ENCODE results near the gene LOXHD1.

Gene LOXHD1

GRCh38 chr18:46581648-46582047 is 75.4 kb downstream of the LOXHD1 start:
- in situ Hi-C loops (cut with MboI; ENCODE audit: low sequenced_read_pairs): no loop called here

- in situ Hi-C loops (cut with MboI; ENCODE audit: low sequenced_read_pairs): no loop called here
Measured at GRCh38 chr18:46578987-46579386, 78.0 kb downstream of the LOXHD1 start.

- in situ Hi-C loops (cut with MboI; ENCODE audit: low sequenced_read_pairs): no loop called here
Measured at GRCh38 chr18:46577546-46577945, 79.5 kb downstream of the LOXHD1 start.

DNA sequence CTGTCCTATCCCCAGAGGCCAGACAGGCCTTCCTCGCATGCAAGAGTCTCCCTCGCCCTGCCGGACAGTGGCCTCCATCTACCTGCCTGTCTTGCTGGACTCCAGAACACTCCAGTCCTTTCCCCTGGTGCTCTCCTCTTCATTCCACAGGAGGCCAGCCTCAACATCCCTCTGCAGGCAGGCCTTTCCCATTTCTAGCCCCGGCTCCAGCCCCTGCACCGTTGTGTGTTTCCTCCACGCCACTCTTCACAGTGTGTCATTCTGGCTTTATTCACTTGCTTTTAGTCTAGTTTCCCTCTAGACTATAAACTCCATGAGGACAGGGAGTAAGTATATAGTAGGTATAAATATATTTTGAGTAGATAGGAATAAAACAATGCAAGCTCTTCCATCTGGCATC is 81.2 kb downstream of the LOXHD1 start:
- in situ Hi-C loops (cut with MboI; ENCODE audit: low sequenced_read_pairs): no loop called here

DNA sequence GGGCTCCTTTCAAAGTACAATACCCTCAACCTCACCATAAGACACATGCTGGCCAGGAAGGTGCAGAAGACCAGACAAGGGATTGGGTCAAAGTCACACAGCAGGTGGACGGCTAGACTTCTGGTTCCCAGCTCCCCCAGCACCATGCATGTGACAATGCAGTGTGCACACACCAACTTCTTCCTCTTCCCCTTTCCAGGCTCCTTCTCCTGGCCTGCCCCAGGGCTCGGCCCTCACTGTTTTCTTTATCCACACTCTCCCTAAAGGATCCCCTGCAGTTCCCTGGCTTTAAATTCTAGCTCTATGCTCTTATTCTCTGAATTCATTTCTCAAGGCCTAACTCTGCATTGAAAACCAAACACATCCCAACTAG is 82.3 kb downstream of the LOXHD1 start:
- in situ Hi-C loops (cut with MboI; ENCODE audit: low sequenced_read_pairs): no loop called here

DNA sequence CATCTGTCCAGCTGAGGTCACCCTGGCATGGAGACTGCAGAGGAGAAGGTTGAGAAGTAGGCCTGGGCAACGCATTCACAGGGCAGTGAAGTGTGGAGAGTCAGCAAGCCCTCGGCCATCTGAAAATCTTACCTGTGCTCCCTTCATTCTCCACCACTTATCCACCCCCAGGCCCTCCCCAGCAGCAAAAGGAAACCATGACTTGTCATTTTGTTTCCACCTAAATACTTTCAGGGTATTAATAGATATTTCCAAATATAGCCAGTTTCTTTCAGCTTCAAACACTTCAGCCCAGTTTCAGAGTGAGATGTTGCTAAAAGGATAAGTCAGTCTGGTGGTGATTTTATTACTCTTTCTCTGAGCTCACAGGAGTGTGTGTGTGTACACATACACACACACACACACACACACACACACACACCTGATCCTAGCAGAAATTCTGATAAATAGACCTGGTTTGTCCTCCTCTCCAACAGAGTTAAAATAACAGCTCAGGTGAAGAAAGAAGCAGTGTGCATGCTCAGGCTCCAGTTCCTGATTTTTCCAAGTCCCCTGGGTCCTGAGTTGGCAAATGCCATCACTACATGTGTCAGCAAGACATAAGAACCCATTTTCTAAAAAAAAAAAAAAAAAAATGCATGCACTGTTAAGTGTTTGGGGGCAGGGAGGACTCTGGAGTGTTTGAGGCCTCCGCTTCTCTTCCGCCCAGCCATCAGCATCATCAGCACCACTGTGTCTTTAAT is 82.8 kb downstream of the LOXHD1 start:
- in situ Hi-C loops (cut with MboI; ENCODE audit: low sequenced_read_pairs): no loop called here

GRCh38 chr18:46573156-46573555 is 83.9 kb downstream of the LOXHD1 start:
- in situ Hi-C loops (cut with MboI; ENCODE audit: low sequenced_read_pairs): no loop called here

GRCh38 chr18:46571756-46572155 is 85.3 kb downstream of the LOXHD1 start:
- in situ Hi-C loops (cut with MboI; ENCODE audit: low sequenced_read_pairs): no loop called here

- in situ Hi-C loops (cut with MboI; ENCODE audit: low sequenced_read_pairs): no loop called here
Measured at GRCh38 chr18:46570666-46571065, 86.4 kb downstream of the LOXHD1 start.

GRCh38 chr18:46570134-46570533 is 86.9 kb downstream of the LOXHD1 start:
- in situ Hi-C loops (cut with MboI; ENCODE audit: low sequenced_read_pairs): no loop called here

GRCh38 chr18:46569211-46569610 is 87.8 kb downstream of the LOXHD1 start:
- in situ Hi-C loops (cut with MboI; ENCODE audit: low sequenced_read_pairs): no loop called here

DNA sequence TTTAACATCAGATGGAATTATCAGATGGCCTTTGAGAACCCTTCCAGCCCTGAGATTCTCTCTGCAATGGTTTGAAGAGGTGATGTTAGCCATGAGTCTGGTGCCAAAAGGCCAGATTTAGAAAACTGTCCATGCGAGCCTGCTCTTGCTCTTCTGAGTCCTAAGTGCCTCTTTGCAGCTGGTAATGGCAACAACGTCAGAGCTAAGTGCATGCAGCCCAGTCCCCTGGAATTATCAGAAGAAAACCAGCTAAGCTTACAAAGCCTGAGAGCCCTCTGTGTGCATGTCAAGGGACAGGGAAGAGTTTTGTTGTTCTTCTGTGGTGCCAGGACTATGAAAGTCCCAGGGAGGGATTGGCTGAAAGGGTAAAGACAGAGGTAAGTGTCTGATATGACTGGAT is 89.8 kb downstream of the LOXHD1 start:
- in situ Hi-C loops (cut with MboI; ENCODE audit: low sequenced_read_pairs): no loop called here

DNA sequence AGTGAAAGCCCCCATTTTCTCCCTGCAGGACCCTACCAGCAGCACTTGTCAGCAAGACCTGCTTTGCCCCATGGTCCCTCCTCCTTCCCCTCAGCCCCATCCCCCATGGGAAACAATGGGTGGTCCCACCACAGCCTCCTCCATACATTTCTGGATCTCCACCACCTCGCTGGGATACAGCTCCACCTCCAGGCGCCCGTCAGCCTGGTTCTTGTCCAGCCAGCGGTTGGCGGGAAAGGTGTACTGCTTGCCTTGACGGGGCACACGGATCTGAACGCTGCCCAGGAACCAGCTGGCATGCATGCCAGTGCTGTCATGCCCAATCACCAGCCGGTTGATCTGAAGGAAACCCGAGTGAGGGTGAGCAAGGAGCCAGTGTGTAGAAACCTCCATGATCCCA is 90.9 kb downstream of the LOXHD1 start:
- in situ Hi-C loops (cut with MboI; ENCODE audit: low sequenced_read_pairs): no loop called here

DNA sequence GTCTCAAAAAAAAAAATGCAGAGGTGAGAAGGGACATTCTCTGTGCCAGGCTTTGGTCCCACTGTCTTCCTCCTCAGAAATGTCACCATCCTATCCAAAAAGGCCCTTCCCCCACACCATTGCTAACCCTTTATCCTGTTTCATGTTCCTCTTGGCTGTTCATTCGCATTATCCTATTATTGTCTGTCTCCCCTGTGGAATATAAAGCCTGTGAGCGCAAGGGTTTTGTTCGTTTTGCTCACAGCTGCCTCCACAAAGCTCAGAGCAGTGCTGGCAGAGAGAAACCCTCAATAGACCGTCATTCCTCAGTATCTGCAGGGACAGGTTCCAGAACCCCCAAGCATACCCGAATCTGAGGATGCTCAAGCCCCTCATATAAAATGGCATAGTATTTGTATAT is 91.8 kb downstream of the LOXHD1 start:
- in situ Hi-C loops (cut with MboI; ENCODE audit: low sequenced_read_pairs): no loop called here

DNA sequence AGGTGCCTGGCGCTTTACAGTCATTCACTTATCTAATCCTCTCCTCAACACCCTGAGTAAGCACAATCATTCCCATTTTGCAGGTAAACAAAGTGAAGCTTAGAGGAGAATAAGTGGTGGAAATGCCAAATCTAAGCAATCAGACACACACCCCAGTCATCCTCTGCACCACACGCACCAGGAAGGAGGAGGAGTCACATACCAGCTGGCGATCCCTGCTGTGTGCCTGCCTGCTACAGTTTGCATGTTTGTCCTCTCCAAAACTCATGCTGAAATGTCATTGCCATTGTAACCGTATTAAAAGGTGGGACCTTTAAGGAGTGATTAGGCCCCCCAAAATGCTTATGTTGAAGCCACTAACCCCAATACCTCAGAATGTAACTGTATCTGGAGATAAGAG is 93.7 kb downstream of the LOXHD1 start:
- in situ Hi-C loops (cut with MboI; ENCODE audit: low sequenced_read_pairs): no loop called here

GRCh38 chr18:46562674-46563192 is 94.3 kb downstream of the LOXHD1 start:
- in situ Hi-C loops (cut with MboI; ENCODE audit: low sequenced_read_pairs): no loop called here

DNA sequence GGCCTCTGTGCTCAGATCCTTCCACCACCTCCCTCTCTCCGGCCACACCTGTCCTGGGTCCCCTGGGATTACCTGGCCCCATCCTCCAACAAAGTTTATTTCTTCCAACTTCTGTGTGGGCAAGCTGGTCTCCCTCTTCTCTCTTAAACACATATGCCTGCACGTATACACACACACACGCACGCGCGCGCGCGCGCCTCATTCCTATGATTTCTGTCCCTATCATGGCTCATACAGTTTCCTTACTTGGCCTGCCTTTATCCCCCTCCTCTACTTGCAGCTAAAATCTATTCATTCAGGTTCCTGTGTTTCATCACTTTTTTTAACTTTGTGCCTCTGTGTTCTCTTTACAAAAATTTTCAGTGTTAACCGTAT is 96.4 kb downstream of the LOXHD1 start:
- in situ Hi-C loops (cut with MboI; ENCODE audit: low sequenced_read_pairs): no loop called here

GRCh38 chr18:46559946-46560670 is 96.9 kb downstream of the LOXHD1 start:
- in situ Hi-C loops (cut with MboI; ENCODE audit: low sequenced_read_pairs): no loop called here

DNA sequence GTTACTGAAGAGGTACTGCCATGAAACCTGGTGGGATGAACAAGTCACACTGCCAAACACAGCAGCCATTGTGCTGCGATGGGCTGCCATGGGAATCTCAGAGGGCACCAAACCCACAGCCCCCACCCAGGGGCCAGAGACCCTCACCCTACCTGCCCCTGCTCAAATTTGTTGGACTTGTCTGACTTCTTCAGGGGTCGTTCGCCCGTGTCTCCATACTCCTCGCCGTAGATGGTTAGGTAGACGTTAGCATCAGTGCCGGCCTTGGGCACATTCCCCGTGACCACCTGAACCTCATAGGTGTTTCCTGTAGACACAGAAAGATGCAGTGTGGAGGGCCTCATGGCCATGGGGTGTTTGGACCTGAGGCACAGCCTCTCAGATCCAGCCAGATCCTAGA is 97.7 kb downstream of the LOXHD1 start:
- in situ Hi-C loops (cut with MboI; ENCODE audit: low sequenced_read_pairs): no loop called here

GRCh38 chr18:46556590-46557206 is 100.3 kb downstream of the LOXHD1 start:
- in situ Hi-C loops (cut with MboI; ENCODE audit: low sequenced_read_pairs): no loop called here

DNA sequence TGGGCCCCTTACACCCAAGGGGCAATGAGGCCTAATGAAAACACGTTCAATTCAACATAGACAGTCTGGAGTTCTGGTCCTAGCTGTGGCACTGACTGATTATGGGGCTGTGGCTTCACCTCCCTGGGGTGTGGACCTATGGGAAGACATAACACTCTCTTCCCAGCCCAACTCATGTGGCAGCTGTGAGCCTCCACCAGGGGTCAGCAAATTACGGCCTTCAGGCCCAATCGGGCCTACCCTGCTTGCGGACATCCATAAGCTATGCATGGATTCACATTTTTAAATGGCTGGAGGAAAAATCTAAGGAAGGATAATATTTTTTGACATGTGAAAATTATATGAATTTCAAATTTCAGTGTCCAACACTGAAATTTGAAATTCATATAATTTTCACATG is 101.3 kb downstream of the LOXHD1 start:
- in situ Hi-C loops (cut with MboI; ENCODE audit: low sequenced_read_pairs): no loop called here

DNA sequence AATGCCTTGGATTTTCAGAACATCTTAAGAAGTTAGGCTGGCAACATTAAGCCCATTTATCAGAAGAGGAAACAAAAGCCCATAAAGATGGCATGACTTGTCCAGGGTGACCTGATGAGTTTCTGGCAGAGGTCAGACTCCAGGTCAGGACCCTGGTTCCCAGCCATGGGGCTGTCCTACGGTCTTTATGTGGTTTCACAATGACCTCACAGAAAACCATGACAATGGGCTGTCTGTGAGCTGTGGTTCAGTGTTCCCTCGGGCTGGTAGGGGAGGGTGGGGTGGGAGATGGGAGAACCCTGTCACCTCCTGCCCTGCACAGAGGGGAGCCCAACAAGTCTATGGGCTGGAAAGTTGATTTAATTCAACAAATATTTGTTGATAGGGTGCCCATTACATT is 101.8 kb downstream of the LOXHD1 start:
- in situ Hi-C loops (cut with MboI; ENCODE audit: low sequenced_read_pairs): no loop called here

All from HL-60/S4 (cell line).